GM18909 (cell line): ENCODE data around the gene SDHAF1.

Experiments used
- ATAC-seq: cut with Tn5 transposase; IDR thresholded peaks from one replicate; pipeline ENCODE4 v1.9.1; 2021; ENCODE audit warnings: mild to moderate bottlenecking; ENCODE audit not compliant: unreplicated experiment, poor library complexity

Gene SDHAF1

DNA sequence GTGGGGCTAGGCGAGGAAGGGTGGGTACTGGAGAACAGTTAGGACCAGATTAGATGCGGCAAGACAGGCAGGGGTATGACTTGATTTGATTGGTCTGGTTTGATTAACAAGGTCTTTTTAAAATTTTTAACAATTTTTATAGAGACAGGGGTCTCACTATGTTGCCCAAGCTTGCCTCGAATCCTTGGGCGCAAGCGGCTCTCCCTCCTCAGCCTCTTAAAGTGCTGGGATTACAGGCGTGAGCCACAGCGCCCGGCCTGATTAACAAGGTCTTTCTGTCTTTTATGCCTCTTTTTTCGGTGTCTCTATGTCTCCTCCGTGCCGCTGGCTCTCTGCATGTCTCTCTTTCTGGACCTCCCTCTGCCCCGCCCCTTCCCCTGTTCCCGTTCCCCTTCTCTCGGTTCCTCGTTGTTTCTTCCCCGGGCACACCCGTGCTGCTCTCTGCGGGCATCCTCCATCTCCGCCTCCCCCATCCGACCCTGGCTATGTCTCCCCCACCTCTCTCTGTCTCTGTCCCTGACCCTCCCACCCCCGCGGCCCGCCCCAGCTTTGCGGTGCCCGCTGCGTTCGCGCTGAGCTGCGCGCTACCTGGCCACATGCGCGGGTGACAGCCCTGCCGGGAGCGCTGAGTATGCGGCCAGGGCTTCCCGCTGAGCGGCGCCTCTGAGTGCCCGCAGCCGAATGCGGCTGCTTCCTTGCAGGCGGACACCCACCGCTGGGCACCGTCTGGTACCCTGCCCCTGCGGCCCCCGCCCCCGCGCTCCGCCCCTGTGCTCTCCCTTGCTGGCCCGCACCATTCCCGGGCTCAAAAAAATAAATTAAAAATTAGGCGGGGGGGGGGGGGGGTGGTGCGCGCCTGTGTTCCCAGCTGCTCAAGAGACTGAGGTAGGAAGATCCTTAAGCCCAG lies 8.1 kb upstream of the SDHAF1 start:
- ATAC-seq = no peak

DNA sequence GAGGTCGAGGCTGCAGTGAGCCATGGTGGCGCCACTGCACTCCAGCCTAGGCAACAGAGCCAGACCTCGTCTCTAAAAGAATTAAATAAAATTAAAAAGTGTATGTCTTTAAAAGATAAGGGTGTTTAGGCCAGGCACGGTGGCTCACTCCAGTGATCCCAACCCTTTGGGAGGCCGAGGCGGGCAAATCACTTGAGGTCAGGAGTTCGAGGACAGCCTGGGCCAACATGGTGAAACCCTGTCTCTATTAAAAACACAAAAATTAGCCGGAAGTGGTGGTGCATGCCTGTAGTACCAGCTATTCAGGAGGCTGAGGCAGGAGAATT lies 7.5 kb upstream of the SDHAF1 start:
- no peak for ATAC-seq

DNA sequence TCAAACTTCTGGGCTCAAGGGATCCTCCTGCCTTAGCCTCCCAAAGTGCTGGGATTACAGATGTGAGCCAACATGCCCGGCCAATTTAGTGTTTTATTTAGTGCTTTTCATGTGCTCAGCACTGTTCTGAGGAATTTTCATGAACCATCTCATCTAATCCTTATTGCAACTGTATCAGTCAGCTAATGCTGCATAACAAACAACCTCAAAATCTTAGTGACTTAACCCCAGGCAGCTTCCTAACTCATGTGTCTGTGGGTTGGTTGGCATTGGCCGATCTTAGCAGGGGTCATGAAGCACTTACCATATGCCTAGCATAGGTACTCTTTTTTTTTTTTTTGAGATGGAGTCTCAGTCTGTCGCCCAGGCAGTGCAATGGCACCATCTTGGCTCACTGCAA lies 6.2 kb upstream of the SDHAF1 start:
- no peak for ATAC-seq

DNA sequence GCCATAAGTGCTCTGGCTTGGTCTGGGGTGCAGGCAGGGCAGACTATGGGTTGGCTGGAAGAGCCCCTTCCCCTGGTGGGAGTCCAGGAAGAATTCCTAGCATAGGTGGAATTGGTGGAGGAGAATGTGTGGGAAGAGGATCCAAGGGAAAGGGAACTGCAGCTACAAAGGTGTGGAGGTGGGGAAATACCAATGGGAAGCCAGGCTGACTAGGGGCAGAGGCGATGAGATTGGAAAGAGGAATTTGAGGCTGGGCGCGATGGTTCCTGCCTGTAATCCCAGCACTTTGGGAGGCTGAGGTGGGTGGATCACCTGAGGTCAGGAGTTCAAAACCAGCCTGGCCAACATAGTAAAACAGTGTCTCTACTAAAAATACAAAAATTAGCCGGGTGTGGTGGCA lies 4.8 kb upstream of the SDHAF1 start:
- ATAC-seq = no peak

DNA sequence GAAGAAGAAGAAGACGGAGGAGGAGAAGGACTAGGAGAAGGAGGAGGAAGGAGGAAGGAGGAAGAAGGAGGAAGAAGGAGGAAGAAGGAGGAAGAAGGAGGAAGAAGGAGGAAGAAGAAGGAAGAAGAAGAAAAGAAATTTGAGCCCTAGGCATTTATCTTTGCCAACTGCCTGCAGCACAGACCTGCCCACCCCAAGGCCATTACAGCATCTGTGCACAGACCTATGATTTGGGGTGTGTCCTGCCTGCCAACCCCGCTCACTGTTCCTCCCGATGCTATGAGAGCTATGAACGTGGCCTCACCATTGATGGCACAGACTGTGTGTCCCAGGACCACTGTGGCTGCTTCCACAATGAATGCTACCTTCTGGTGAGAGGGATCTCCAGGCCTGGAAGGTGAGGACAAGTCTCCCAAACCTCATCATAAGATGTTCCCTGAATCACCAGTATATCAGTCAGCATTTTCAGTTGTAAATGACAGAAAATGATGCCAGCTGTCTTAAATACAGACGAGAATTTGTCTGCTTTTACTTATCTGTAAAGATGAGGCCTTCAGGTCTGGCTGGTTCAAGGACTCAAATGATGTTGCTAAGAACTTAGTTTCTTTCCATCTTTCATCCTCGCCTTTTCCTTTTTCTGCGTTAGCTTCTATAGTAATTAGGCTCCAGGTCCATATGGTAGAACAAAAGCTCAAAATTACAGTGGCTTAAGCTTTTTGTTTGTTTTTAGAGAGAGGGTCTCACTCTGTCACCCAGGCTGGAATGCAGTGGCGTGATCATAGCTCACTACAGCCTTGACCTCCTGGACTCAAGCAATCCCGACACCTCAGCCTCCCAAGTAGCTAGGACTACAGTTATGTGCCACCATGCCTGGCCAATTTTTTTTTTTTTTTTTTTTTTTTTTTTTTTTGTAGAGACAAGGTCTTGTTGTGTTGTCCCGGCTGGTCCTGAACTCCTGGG lies 3.9 kb upstream of the SDHAF1 start:
- no peak for ATAC-seq

DNA sequence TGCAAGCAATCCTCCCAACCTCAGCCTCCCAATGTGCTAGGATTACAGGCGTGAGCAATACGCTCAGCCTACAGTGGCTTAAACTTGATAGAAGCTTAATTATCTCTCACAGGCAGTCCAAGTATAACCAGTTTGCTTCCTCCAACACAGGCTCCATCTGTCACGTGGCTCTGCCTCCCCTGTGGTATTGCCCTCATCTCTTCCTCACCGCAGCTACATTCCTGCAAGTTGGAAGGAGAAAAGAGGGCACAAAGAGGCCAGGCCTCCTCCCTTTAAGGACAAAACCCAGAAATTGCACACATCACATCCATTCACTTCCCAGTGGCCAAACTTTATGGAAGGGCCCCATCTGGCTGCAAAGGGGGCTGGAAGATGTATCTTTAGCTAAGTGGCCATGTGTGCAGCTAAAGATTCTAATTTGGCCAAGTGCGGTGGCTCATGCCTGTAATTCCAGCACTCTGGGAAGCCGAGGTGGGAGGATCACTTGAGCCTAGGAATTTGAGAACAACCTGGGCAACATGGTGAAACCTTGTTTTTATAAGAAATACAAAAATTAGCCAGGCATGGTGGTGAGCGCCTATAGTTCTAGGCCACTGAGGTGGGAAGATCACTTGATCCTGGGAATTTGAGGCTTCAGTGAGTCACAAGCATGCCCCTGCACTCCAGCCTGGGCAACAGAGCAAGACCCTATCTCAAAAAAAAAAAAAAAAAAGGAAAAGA lies 3.1 kb upstream of the SDHAF1 start:
- ATAC-seq = no peak

DNA sequence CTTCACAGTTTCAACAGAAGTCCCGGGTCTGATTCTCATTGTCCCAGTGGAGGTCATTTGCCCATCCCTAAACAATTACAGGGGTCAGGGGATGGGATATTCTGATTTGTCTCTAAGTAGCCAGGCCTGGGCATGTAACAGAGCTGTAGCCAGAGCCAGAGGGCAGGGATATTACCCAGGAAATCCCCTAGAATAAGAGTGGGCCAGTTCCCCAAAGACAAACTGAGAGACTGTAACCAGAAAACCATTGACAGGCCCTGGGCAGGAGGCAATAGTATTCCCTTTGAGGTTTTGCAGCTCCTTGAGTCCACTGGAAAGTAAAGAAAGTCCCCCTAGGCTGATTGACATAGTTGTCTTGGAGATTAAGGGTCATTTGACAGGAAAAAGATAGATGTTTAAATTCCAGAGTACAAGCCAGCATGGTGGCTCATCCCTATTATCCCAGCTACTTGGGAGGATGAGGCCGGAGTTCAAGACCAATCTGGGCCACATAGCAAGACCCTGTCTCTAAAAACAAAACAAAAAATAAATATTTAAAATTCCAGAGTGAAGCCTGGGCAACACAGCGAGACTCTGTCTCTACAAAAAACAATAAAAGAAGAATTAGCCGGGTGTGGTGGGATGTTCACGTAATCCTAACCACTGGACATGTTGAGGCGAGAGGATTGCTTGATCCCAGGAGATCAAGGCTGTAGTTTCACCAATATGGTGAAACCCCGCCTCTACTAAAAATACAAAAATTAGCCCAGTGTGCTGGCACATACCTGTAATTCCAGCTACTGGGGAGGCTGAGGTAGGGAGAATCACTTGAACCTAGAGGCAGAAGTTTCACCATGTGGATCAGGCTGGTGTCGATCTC lies 1.9 kb upstream of the SDHAF1 start:
- no peak for ATAC-seq

DNA sequence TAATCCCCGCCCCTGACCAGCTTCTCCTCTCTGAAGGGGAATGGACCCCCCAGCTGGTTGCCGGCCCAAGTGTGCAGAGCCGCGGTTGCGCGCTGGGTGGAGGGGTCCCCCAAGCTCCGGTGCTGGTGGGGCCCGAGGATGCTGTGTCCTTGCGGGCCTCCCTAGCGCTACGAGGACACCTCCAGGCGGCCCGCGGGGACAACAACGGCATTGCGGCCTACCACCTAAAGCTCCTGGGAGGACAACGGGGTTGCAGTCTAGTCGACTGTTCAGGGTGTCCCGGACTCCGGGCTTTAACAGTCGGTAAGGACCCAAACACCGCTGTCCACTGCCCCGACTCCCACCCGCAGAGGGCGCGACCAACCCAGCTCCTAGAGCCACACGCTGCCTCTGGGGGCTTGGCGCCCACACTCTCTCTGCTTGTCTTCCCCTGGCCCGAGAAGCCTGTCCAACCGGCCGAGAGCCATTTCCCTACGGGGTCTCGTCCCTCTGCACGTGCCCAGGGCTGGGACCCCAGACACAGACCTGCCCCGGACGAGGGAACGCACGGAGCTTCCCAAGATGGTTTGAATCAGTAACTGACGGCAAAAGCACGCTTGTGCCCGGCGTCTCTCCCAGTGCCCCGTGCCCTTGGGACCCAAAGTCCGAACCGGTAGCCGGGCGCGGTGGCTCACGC lies 927 bp upstream of the SDHAF1 start:
- ATAC-seq = no peak

DNA sequence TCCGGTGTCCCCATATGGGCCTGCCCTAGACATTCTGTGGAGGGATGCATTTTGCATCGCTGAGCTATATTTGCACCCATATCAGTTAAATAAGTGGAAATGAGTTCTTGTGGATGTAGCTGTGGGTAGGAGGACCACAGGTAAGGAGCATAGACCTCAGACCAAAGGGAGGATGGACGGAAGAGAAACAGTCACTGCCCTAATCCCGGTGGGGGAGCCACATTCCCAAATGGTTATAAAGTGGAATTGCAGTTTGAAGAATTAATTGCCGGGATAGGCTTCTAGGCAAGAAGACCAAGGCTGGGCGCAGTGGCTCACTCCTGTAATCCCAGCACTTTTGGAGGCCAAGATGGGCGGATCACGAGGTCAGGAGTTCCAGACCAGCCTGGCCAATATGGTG lies 1.8 kb downstream of the SDHAF1 start:
- ATAC-seq = no peak

DNA sequence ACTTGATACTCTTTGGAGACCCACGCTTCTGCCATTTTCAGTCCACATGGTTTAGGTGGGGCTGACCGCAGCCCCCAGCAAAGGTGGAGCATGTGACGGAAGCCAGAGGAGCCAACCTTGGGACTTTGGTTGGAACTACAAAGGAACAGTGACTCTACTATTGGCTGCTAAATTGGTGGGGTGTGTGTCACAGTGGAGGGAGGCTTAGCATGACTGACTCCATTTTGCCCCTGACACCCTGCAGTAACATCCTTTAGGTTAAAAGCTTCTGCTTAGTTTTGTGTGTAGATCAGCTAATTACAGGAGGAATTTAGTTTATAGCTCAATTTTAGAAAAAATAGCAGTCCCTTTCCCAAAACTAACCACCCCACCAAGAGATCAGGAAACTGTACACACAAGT lies 6.6 kb downstream of the SDHAF1 start:
- ATAC-seq = no peak

DNA sequence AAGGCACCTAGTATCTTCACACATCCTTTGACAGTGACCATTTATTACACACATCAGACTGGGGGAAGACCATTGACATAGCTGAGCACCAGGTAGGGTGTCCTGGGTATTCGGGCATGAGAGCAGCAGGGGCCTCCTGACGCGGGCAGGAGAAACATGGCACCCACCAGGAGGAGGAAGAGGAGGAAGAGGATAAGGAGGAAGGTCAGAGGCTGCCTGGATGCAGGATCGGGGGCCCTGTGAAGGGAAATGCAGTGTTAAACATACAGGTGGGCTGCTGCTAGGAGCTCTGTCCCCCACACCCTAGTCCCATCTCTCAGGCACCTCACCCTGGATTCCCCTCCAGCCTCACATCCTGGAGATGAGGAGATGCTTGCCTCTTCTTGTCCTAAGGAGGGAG lies 8.3 kb downstream of the SDHAF1 start:
- no peak for ATAC-seq

DNA sequence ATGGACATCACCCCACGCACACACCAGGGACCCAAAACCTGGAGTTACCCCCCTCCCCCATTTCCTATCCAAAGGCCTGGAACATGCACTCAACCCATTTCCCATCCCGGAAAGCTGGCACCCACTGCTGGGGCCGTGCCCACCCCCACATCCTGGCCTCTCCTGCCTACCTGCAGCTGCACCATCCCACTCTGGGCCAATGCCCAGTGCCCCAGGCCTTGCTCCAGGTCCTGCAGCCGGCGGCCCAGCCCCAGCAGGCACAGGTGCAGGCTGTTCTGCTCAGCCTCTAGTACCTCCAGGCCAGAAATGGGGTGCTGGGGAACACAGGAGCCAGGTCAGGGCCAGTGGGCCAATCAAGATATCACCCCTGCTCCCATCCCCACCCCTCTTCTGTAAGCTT lies 12.0 kb downstream of the SDHAF1 start:
- no peak for ATAC-seq

DNA sequence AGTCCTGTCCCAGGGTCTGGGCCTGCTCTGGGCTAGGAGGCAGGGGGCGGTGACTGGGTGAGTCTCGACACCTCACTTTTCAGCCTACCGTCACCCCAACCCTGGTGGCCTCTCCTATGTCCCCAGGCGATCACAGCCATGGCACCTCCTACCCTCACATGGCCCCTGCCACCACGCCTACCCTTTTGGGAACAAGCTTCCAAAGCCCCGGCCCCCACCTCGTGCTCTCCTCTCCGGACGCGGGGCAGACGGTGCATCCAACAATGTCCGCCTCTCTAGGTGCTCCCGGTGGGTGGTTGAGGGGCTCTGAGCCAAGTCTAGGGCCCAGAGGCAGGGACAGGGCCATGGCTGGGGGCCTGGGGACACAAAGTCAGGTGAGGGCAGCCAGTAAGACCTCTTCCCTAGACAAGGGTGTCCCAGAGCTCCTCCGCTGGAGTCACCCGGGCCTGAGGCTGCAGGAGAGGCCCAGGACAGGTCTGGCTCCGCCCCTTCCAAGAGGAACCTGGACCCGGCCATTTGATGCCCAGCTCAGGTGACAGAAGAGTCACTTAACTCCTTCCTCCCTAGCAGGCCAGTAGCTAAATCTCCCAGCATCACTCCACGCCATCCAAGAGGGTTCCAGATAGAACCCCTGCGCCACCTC lies 13.5 kb downstream of the SDHAF1 start, which contains the start of gene SYNE4:
Gene SYNE4, minus strand, starts transcription at position 478 of the 643 bp plus-strand sequence. Its CDS starts 132 bp downstream, at position 346.
- ATAC-seq = no peak

DNA sequence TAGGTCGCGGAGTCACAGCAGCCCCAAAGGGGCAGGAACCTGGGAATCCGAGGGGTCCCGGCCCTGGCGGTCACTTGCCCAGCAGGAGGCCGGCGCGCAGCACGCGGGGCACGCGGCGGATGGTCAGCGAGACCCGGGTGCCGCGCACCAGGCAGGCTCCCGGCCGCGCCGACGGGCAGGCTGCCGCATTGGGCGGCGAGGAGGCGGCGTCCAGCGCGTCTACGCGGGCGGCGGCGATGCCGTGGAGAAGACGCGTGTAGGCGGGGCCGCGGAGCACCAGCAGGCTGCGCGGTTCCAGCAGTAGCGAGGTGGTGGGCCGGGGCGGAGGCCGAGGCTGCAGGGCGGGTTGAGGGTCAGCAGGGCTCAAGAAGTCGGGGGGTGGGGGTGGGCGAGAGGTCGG lies 14.2 kb downstream of the SDHAF1 start:
- ATAC-seq = no peak

DNA sequence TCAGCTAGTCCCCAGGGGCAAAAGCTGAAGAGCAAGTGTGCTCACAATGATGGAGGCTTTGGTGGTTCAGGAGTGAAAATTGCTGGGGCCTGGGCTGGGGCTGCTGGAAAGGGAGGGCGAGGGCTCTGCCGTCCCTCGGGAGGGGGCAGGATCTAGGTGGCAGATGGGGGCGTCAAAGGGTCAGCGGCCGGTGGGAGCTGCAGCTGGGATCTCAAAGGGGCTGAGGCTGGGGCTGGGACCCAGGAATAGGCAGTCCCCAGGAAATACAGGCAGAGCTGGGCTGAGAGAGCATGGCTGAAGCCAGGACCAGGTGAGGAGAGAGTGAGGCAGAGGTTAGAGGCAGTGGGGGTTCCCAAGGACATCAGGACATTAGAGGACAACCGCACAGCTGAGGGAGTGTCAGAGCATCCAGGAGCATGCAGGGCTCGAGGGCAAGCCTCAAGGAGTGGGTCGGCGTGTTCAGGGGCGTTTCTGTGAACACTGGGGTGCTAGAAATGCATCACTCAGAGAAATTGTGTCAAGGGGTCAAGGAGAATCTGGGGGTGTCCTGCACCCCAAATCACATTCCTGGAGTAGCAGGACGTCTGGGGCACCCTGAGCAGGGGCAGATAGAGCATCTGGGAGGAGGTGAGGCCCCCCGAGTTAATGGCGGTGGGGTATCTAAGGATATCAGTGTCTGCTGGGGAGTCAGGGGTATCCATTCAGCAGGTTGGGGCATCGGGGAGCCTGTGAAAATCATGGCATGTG lies 14.8 kb downstream of the SDHAF1 start:
- ATAC-seq = no peak

DNA sequence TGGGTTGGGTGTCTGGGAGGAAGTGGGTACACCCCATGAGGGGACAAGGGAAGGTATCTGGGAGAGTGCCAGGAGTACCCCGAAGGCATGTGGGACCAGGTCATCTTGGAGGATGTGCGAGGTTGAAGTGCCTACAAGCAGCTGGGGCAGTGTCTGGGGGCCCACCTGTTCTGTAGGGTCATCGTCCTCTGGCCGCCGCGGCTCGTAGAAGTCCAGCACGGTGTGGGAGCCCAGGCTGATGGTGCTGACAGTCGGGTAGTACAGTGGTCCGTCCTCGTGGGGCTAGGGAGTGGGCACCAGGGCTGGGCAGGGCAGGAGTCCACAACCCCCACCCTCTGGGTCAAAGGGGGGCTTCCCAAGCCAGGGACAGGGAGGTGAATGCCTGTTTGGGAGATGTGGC lies 15.4 kb downstream of the SDHAF1 start:
- ATAC-seq = no peak

DNA sequence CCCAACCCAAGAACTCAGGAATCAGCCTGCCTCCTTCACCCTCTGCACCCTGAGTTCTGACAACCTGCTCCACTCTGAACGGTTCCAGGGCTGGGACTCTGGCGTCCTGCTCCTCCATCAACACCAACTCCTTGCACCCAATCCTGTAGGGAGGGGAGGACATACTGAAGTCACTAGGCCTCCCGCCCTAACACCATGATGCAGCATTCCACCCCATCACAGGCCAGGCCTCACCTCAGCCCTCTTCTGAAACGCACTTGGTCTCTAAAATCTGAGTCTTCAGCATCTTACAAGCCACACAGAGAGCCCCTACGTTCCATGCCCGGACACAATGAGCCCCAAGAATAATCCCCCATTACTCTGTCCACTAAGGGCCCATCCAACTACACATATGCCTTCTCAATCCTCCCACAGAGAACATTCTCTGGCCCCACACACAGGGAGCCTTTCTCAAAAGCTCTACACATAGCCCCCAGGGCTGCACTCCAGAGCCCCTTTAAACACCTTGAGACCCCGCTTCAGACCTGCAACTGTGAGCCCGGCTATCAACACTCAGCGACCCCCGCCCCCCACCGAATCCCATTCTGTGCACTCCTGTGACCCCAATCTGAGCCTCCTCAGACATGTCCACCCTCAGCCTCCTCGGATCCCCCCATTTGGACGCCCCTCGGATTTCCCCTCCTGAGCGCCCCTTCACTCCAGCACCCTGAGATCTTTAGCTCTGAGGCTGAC lies 18.5 kb downstream of the SDHAF1 start:
- no peak for ATAC-seq
